ENCODE measurements around the gene NTNG2.

The NTNG2 gene

DNA sequence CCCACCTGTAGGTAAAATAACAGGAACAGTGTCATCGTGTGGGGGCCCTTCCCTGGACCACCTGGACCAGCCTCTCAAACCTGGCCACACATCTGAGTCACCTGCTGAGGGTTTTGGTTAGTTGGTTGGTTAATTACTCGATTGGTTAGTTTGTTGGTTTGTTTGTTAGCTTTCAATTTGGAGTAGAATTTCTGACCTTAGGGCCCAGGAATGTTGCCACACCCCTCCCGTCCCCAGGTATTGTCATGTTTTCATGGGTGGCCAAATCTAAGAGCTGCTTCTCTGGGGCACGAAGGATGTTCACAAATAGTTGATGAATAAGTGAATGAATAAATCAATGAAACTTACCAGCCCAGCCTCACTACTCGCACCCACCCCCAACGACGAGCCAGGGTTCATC, 21.9 kb downstream of the NTNG2 start:
- DNase-seq (ENCODE audit: insufficient read length, low spot score) (no peak), FAIRE-seq (no peak)
- TF ChIP-seq TAF1 (IDR thresholded peaks at IDR 0.05; ENCODE audit: low read depth, low read length), result no peak
- no peak for TF ChIP-seq POU2F2 (IDR thresholded peaks at IDR 0.05; ENCODE audit: low read depth, low read length)
- TF ChIP-seq POLR2AphosphoS5 (IDR thresholded peaks at IDR 0.05; ENCODE audit: low read depth, low read length), result no peak
- no peak for TF ChIP-seq PAX5 (IDR thresholded peaks at IDR 0.05; ENCODE audit: insufficient read depth, low read length, severe bottlenecking)
- TF ChIP-seq SPI1 (IDR thresholded peaks at IDR 0.05; ENCODE audit: low read depth, low read length), result no peak
- TF ChIP-seq POLR2A (IDR thresholded peaks at IDR 0.05; ENCODE audit: low read depth, low read length), result no peak

DNA sequence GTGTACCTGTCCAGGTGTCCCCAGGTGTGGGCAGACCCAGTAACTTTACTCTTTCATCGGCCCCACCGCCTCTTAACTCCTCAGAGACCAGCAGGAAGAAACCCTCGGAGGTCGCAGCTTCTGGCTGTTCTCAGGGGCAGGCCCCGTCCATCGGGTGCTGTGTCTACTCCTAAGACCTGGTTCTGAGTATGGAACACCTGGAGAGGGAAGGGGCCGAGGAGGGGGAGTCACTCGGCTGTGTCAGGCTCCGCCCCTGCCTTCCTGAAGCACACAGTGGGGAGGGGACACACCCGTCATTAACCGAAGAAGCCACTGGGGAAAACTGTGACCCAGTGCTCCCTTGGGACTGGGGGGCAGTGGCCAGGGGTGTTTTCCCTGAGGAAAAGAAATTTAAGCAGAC, 22.3 kb downstream of the NTNG2 start:
- no peak for FAIRE-seq
- no peak for TF ChIP-seq POLR2A (IDR thresholded peaks at IDR 0.05; ENCODE audit: low read depth, low read length)
- no peak for TF ChIP-seq POLR2AphosphoS5 (IDR thresholded peaks at IDR 0.05; ENCODE audit: low read depth, low read length)
- no peak for TF ChIP-seq PAX5 (IDR thresholded peaks at IDR 0.05; ENCODE audit: insufficient read depth, low read length, severe bottlenecking)
- no peak for TF ChIP-seq SPI1 (IDR thresholded peaks at IDR 0.05; ENCODE audit: low read depth, low read length)
- TF ChIP-seq POU2F2 (IDR thresholded peaks at IDR 0.05; ENCODE audit: low read depth, low read length), result no peak
- no peak for TF ChIP-seq TAF1 (IDR thresholded peaks at IDR 0.05; ENCODE audit: low read depth, low read length)
- DNase-seq (ENCODE audit: insufficient read length, low spot score), result no peak

DNA sequence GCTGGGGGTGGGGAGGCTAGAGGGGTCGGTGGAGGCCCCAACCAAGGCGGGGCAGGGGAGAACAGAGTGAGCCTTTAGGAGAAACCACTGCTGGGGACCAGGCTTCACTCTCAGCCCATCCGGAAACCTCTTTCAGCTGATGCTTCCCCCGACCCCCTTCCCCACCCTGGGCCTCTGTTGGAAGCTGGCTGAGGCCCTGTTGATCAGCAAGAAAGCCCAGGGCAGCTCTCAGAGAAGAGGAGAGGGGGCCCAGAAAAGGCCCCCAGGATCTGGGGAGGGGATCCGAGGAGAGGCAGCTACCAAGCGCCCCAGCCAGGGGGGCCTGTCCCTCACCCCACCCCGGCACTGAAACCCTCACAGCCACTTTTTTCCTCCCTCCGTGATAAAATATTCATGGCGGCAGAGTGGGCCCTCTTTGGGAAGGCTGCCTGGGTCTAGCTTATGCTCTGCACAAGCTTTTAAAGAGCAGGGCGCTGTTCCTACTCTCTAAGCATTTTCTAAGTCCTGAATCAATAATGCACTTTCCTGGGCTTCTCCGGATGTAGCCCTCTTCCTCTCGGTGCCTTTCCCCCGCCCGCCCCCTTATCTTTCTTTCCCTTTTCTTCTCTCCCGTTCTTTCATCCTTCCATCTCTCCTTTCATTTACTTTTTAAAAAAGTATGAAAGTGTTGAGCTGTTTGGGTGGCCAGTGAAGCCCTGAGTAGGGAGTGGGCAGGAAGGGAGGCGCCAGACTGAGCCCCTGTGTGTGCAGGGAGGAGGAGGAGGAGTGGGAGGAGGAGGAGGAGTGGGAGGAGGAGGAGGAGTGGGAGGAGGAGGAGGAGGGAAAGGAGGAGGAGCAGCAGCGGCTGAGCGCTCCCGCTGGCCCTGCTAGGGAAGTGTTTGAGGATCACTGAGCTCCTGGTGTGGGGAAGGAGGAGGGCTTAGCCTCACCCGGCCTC, 23.5 kb downstream of the NTNG2 start:
- TF ChIP-seq SPI1 (IDR thresholded peaks at IDR 0.05; ENCODE audit: low read depth, low read length), result no peak
- TF ChIP-seq TAF1 (IDR thresholded peaks at IDR 0.05; ENCODE audit: low read depth, low read length), result no peak
- TF ChIP-seq POLR2AphosphoS5 (IDR thresholded peaks at IDR 0.05; ENCODE audit: low read depth, low read length), result no peak
- TF ChIP-seq POLR2A (IDR thresholded peaks at IDR 0.05; ENCODE audit: low read depth, low read length), result no peak
- no peak for TF ChIP-seq POU2F2 (IDR thresholded peaks at IDR 0.05; ENCODE audit: low read depth, low read length)
- TF ChIP-seq PAX5 (IDR thresholded peaks at IDR 0.05; ENCODE audit: insufficient read depth, low read length, severe bottlenecking), result no peak
- FAIRE-seq (no peak), DNase-seq (ENCODE audit: insufficient read length, low spot score) (no peak)

DNA sequence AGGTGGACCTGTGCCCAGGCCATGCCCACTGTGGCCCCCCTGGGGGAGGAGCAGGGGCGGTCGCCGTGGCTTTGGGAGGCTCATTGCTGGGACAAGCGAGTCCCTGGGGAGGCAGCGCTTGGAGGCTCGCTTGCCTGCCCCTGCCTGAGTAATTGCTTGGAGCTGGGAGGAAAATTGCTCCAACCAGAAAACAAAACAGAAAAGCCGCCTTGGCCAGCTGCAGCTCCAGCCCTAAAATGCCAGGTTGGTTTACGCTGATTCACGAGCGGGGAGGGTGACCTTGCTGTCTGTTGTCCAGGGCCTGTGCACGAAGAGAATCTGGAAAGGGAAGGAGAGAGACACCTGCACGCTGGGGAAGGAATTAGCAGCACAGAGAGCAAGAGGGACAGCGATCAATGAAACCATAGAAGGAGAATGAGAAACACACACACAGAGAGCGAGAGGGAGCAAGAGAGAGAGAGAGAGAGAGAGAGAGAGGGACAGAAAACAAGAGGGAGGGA, 25.3 kb downstream of the NTNG2 start:
- DNase-seq (ENCODE audit: insufficient read length, low spot score) (no peak), FAIRE-seq (no peak)
- no peak for TF ChIP-seq SPI1 (IDR thresholded peaks at IDR 0.05; ENCODE audit: low read depth, low read length)

DNA sequence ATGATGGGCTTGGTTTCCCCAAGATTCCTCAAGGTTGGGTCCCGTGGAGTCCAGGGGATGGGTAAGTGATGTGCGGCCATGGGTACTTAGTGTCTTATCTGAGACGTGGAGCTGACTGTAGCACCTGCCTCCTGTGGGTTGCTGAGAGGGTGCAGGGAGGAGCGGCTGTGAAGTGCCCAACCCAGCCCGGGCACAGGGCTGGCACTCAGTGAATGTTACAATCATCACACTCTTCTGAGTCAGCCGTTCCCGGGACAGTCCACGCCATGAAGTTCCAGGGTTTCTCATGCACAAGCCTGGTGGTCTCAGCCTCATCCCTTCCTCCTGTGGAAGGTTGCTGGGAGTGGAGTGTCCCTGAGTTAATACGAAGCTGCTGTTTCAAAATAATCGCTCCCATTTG, 29.1 kb downstream of the NTNG2 start:
- no peak for DNase-seq (ENCODE audit: insufficient read length, low spot score)
- FAIRE-seq, result no peak
- no peak for TF ChIP-seq POLR2AphosphoS5 (IDR thresholded peaks at IDR 0.05; ENCODE audit: low read depth, low read length)
- no peak for TF ChIP-seq PAX5 (IDR thresholded peaks at IDR 0.05; ENCODE audit: insufficient read depth, low read length, severe bottlenecking)
- no peak for TF ChIP-seq TAF1 (IDR thresholded peaks at IDR 0.05; ENCODE audit: low read depth, low read length)
- TF ChIP-seq POU2F2 (IDR thresholded peaks at IDR 0.05; ENCODE audit: low read depth, low read length), result no peak
- TF ChIP-seq SPI1 (IDR thresholded peaks at IDR 0.05; ENCODE audit: low read depth, low read length), result no peak
- TF ChIP-seq POLR2A (IDR thresholded peaks at IDR 0.05; ENCODE audit: low read depth, low read length), result no peak

DNA sequence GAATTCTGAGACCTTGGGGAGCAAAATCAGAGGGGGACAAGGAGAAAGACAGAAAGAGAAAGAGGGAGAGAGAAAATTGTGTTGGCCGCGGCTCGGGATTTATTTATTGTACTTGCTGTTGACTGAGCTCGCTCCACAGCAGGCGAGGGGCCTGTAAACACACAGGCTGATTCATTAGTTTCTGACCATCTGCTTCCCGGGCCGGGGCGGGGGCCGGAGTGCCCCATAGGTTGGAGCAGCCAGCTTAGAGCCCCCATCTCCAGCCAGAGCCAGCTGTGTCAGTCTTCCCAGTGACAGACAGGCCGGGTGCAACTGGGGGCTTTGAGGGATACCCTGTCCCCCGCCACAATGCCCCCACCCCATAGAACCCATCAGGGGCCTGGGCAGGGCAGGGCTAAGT, 30.9 kb downstream of the NTNG2 start:
- DNase-seq (ENCODE audit: insufficient read length, low spot score), result no peak
- TF ChIP-seq PAX5 (IDR thresholded peaks at IDR 0.05; ENCODE audit: insufficient read depth, low read length, severe bottlenecking) (no peak), POU2F2 (IDR thresholded peaks at IDR 0.05; ENCODE audit: low read depth, low read length) (no peak), TAF1 (IDR thresholded peaks at IDR 0.05; ENCODE audit: low read depth, low read length) (no peak), POLR2A (IDR thresholded peaks at IDR 0.05; ENCODE audit: low read depth, low read length) (no peak), SPI1 (IDR thresholded peaks at IDR 0.05; ENCODE audit: low read depth, low read length) (no peak), POLR2AphosphoS5 (IDR thresholded peaks at IDR 0.05; ENCODE audit: low read depth, low read length) (no peak)
- no peak for FAIRE-seq

DNA sequence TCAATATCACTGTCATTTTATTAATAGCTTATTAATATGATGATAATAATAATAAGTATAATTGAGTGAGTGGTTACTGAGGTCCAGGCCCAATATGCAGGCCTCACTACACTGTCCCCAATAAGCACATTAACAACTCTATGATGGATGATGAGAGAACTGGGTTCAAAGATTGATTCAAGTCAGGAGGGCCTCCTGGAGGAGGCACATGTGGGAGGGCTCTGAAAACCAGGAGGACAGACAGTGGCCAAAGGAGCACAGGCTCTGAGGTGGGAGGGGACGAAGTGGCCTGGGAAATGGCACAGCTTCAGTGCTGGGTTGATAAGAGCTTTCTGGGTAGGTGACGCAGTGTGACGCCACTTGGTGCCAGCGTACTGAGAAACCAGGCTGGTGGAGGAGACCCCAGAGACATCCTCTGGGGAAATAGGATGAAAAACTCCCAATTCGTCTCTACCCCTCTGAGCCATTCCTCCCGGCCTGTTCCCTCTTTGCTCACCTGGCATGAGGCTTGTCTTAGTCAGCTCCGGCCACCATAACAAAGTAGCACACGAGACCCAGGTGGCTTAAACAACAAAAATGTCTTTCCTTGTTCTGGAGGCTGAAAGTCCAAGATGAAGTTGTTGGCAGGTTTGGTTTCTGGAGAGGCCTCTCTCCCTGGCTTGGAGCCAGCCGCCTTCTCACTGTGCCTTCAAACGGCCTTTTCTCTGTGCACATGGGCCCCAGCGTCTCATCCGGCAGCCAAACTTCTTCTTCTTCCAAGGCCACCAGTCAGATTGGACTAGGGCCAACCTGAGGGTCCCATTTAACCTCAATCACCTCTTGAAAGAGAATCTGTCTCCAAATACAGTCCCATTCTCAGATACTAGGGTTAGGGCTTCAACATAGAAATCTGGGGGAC, 31.6 kb downstream of the NTNG2 start:
- FAIRE-seq (no peak), DNase-seq (ENCODE audit: insufficient read length, low spot score) (no peak)
- no peak for TF ChIP-seq TAF1 (IDR thresholded peaks at IDR 0.05; ENCODE audit: low read depth, low read length)
- TF ChIP-seq PAX5 (IDR thresholded peaks at IDR 0.05; ENCODE audit: insufficient read depth, low read length, severe bottlenecking), result no peak
- no peak for TF ChIP-seq POLR2A (IDR thresholded peaks at IDR 0.05; ENCODE audit: low read depth, low read length)
- no peak for TF ChIP-seq POU2F2 (IDR thresholded peaks at IDR 0.05; ENCODE audit: low read depth, low read length)
- no peak for TF ChIP-seq POLR2AphosphoS5 (IDR thresholded peaks at IDR 0.05; ENCODE audit: low read depth, low read length)
- no peak for TF ChIP-seq SPI1 (IDR thresholded peaks at IDR 0.05; ENCODE audit: low read depth, low read length)

DNA sequence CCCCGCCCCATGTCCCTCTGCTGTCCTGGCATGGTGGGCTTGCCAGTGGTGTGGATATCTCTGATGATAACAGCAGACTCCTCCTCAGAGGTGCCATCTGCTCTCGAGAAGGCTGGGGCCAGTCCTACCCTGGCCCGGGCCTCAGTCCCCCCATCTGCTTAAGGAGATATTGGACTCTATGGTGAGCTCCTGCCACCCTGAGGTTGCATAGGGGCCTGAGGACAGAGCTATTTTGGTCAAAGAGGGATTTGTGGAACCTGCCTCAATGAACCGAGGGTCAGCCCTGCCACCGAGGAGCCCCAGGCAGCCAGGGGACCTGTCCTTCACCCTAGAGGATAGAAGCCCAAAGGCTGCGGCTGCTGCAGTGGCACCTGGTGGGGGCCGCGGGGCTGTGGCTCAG, 32.6 kb downstream of the NTNG2 start:
- TF ChIP-seq POLR2A (IDR thresholded peaks at IDR 0.05; ENCODE audit: low read depth, low read length) (no peak), POLR2AphosphoS5 (IDR thresholded peaks at IDR 0.05; ENCODE audit: low read depth, low read length) (no peak), POU2F2 (IDR thresholded peaks at IDR 0.05; ENCODE audit: low read depth, low read length) (no peak), PAX5 (IDR thresholded peaks at IDR 0.05; ENCODE audit: insufficient read depth, low read length, severe bottlenecking) (no peak), SPI1 (IDR thresholded peaks at IDR 0.05; ENCODE audit: low read depth, low read length) (no peak), TAF1 (IDR thresholded peaks at IDR 0.05; ENCODE audit: low read depth, low read length) (no peak)
- DNase-seq (ENCODE audit: insufficient read length, low spot score) (no peak), FAIRE-seq (no peak)

DNA sequence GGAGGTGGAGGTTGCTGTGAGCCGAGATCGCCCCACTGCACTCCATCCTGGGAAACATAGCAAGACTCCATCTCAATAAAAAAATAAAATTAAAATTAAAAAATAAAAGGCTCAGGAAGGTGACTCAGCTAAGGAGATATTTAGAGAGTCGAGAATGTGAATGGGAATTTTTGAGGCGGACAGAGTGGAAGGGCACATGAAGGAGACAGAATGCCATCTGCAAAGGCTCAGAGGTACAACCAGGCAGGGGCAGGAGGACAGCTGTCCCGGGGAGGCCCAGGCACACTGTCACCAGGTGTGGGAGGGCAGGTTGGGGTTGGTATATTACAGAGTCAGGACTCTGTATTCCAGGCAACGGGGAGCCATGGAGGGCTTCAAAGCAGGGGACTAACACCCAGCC, 35.5 kb downstream of the NTNG2 start:
- no peak for DNase-seq (ENCODE audit: insufficient read length, low spot score)
- TF ChIP-seq POLR2AphosphoS5 (IDR thresholded peaks at IDR 0.05; ENCODE audit: low read depth, low read length), result no peak
- no peak for TF ChIP-seq POU2F2 (IDR thresholded peaks at IDR 0.05; ENCODE audit: low read depth, low read length)
- TF ChIP-seq PAX5 (IDR thresholded peaks at IDR 0.05; ENCODE audit: insufficient read depth, low read length, severe bottlenecking), result no peak
- TF ChIP-seq TAF1 (IDR thresholded peaks at IDR 0.05; ENCODE audit: low read depth, low read length), result no peak
- TF ChIP-seq SPI1 (IDR thresholded peaks at IDR 0.05; ENCODE audit: low read depth, low read length), result no peak
- no peak for TF ChIP-seq POLR2A (IDR thresholded peaks at IDR 0.05; ENCODE audit: low read depth, low read length)
- FAIRE-seq, result no peak

Data from GM12891 (cell line).